K562 treated with DMSO at 1 percent for 24 hours (cell line): ENCODE results near the gene KRT83. TPM values are rescaled to one million over a fixed set of nuclear protein-coding genes. Genes with fewer than 3 reads are reported as not detected.

Experiments
- total RNA-seq: library from RNA; unstranded; fragments of 300-600 nt; gene quantifications from 2 replicates; pipeline ENCODE4 v1.2.3, GENCODE V29; 2022; ENCODE audit warnings: low read depth; ENCODE audit not compliant: insufficient read depth

Gene KRT83
- total RNA-seq: not detected in 2 replicates

GRCh38 chr12:52320784-52321400 lies at the start of gene KRT83:
Gene KRT83 (minus strand): TSS chr12:52321398. CDS start chr12:52321335, 63 bp downstream.

DNA sequence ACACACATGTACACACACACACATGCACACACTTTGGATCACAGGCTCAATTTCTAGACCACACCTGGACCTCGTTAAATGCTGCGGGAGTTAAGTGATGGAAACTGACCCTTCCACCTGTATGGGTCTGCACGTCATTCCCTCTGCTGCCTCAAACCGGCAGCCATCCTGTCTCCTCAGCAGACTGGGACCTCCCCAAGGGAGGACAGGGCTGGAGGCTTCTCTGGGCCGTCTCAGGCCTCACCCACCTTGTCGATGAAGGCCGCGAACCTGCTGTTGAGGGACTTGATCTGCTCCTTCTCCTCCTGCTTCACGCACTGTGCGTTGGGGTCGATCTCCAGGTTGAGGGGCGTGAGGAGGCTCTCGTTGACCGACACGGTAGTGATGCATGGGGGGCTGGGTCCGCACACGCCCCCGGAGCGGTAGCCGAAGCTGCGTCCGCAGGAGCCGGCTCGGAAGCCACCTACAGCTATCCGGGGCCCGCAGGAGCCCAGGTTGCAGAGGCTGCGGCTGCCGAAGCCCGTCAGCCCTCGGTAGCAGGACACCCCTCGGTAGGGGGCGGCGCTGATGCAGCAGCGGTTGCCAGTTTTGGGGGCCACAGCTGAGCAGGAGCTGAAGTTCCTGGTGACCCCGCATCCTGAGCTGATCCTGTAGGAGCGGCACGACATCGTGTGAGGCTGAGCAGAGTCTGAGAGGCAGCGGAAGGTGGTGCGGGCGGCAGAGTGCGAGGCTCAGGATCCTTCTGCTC lies 45.7 kb upstream of the KRT83 start, which contains the start of gene KRT85:
TSS of gene KRT85 (minus strand) at position 744 of the 748 bp plus-strand sequence. CDS start at position 668, 76 bp downstream.

DNA sequence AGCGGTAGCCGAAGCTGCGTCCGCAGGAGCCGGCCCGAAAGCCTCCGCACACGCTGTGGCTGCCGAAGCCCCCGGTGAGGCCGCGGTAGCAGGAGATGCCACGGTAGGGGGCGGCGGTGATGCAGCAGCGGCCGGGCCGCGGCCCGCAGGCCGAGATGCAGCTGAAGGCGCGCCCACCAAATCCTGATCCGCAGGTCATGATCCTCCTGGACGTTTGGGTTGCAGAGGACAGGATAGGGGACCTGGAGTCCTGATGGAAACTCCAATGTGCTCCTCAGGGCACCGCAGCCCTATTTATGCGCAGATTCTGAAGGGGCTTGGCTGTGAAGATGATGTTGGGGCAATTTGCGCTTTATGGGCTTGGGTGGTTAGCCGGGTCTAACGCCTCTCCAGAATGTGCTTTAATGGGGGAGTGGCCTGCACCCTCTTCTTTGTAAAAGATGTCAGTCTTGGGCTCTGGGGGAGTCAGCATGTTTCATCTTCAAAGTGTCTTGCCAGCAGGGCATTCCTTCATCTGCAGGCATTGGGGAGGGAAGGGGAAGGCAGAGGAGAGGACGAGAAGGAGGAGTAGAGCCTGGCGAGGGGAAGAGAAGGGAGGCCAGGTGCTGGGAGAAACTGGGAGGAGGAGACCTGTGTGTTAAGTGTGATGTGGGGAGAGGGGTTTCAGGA lies 29.8 kb downstream of the KRT83 start, which contains the start of gene KRT81:
TSS of gene KRT81 (minus strand) at position 268 of the 669 bp plus-strand sequence. CDS start at position 199, 69 bp downstream.

DNA sequence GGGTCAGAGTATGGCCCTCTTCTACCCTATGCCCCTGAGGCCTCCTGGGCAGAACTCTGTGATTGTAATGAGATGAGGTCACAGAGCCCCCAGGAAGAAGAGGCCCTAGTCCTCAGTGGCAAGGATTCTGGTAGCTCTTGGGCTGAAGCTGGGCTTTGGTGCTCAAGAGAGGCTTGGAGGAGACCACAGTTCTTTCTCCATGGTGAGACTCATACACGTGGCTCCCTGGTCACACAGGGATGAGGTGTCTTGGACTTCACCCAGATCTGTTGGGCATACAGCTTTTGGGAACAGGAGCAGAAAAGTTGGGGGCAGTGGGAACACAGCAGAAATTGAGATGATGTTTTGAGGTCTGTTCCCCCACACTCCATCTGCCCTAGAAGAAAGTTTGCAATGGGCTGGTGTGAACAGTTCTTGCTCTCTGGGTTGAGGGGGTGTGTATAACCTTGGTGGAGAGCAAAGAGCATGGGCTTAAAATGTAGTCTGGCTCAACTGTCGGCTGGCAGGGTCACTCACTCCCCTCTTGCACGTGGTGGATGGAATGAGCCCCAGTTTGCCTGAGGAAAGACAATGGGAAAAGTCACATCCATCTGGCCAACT lies 46.6 kb downstream of the KRT83 start, which contains the start of gene KRT86:
TSS of gene KRT86 (plus strand) at position 125 of the 600 bp plus-strand sequence. CDS start 27,272 bp downstream, outside the sequence.

Other genes with a start within 250 kb of the KRT83 start
- not detected in 2 replicates for gene SMIM41, start 241.7 kb downstream of the KRT83 start, total RNA-seq
- not detected in 2 replicates for gene KRT80, start 129.4 kb downstream of the KRT83 start, total RNA-seq
- gene KRT7, start 88.2 kb downstream of the KRT83 start, total RNA-seq: not detected in 2 replicates
- 0.45 TPM in 1 of 2 replicates, not detected in the other for gene KRT86, start 46.8 kb downstream of the KRT83 start, total RNA-seq
- gene KRT81, start 29.9 kb downstream of the KRT83 start, total RNA-seq: 0.19 and 0.34 TPM in 2 replicates
- not detected in 2 replicates for gene KRT85, start 46.1 kb upstream of the KRT83 start, total RNA-seq
- not detected in 2 replicates for gene KRT84, start 64.3 kb upstream of the KRT83 start, total RNA-seq
- gene KRT82, start 84.9 kb upstream of the KRT83 start, total RNA-seq: not detected in 2 replicates
- gene KRT75, start 113.0 kb upstream of the KRT83 start, total RNA-seq: not detected in 2 replicates
- gene KRT6B, start 130.7 kb upstream of the KRT83 start, total RNA-seq: not detected in 2 replicates
- not detected in 2 replicates for gene KRT6C, start 152.4 kb upstream of the KRT83 start, total RNA-seq
- gene KRT6A, start 171.9 kb upstream of the KRT83 start, total RNA-seq: not detected in 2 replicates
- not detected in 2 replicates for gene KRT5, start 199.0 kb upstream of the KRT83 start, total RNA-seq
- gene KRT71, start 231.7 kb upstream of the KRT83 start, total RNA-seq: not detected in 2 replicates